Fibroblast of lung (primary cell): Measurements from ENCODE around the gene MYO3B. TPM values are rescaled to one million over a fixed set of nuclear protein-coding genes. Genes with fewer than 3 reads are reported as not detected.

ENCODE experiments used
- DNase-seq, 2 donors: peaks; one replicate each; pipeline versions ENCODE4 v3.0.0 to v3.0.0-alpha.2; 2010; ENCODE audit warnings: low read depth in 2 of 2
- H2AFZ ChIP-seq: 2 replicates; pipeline ENCODE4 v1.5.1; 2012; ENCODE audit warnings: low read length, control low read depth, inconsistent platforms
- H3K27ac ChIP-seq: 2 replicates; pipeline ENCODE4 v1.5.1; 2011; ENCODE audit warnings: low read length, control low read depth; ENCODE audit not compliant: insufficient read depth
- H3K27me3 ChIP-seq: 2 replicates; pipeline ENCODE4 v1.5.1; 2011; ENCODE audit warnings: mild to moderate bottlenecking, low read length; ENCODE audit not compliant: control insufficient read depth, insufficient read depth
- H3K36me3 ChIP-seq: 2 replicates; pipeline ENCODE4 v1.5.1; 2011; ENCODE audit warnings: low read length; ENCODE audit not compliant: control insufficient read depth, insufficient read depth
- H3K4me1 ChIP-seq: 2 replicates; pipeline ENCODE4 v1.5.1; 2011; ENCODE audit warnings: low read length; ENCODE audit not compliant: control insufficient read depth, insufficient read depth; ENCODE audit errors: extremely low read depth
- H3K4me2 ChIP-seq: 2 replicates; pipeline ENCODE4 v1.5.1; 2011; ENCODE audit warnings: low read length, control low read depth; ENCODE audit not compliant: insufficient read depth; ENCODE audit errors: extremely low read depth
- H3K4me3 ChIP-seq, 4 experiments: fragments of 200-600 bp in 1 of 4; sonication (generic) in 1 of 4; replicated peaks in 1 of 4; 2 replicates each; pipeline ENCODE4 v1.5.1; 2011 to 2016; ENCODE audit warnings: low read length in 4 of 4, low read depth in 3 of 4, mild to moderate bottlenecking in 3 of 4, control low read depth in 2 of 4, inconsistent platforms in 1 of 4, mixed read lengths in 1 of 4; ENCODE audit not compliant: insufficient read depth in 1 of 4; ENCODE audit errors: control extremely low read depth in 1 of 4
- H3K79me2 ChIP-seq: 2 replicates; pipeline ENCODE4 v1.5.1; 2012; ENCODE audit warnings: mild to moderate bottlenecking, low read length, inconsistent platforms; ENCODE audit not compliant: control insufficient read depth, insufficient read depth
- H3K9ac ChIP-seq: 2 replicates; pipeline ENCODE4 v1.5.1; 2011; ENCODE audit warnings: mild to moderate bottlenecking, low read length, control low read depth; ENCODE audit not compliant: insufficient read depth
- H3K9me3 ChIP-seq: 2 replicates; pipeline ENCODE4 v1.5.1; 2012; ENCODE audit warnings: low read depth, low read length; ENCODE audit not compliant: control insufficient read depth, insufficient read depth
- H4K20me1 ChIP-seq: 2 replicates; pipeline ENCODE4 v1.5.1; 2011; ENCODE audit warnings: low read length; ENCODE audit not compliant: control insufficient read depth, insufficient read depth; ENCODE audit errors: extremely low read depth
- CTCF ChIP-seq, 2 donors: IDR thresholded peaks in 1 of 2; conservative IDR thresholded peaks in 1 of 2; 1 replicate in 1 of 2; 2 replicates in 1 of 2; pipeline ENCODE4 v1.5.1; 2011 to 2012; ENCODE audit warnings: low read length in 2 of 2, control low read depth in 1 of 2, inconsistent platforms in 1 of 2, low read depth in 1 of 2, mild to moderate bottlenecking in 1 of 2
- EZH2 ChIP-seq: IDR thresholded peaks from 2 replicates; pipeline ENCODE4 v1.5.1; 2012; ENCODE audit warnings: low read length, control low read depth, mild to moderate bottlenecking; ENCODE audit errors: missing control alignments
- polyA plus RNA-seq, 2 donors: library from polyadenylated mRNA; depleted of rRNA in 1 of 2; stranded (reverse) in 1 of 2; unstranded in 1 of 2; fragments of >200 nt; gene quantifications; 2 replicates each; pipeline ENCODE4 v1.2.1, GENCODE V29; 2011 to 2012; ENCODE audit warnings: missing spikeins in 1 of 2
- total RNA-seq: library from RNA; depleted of rRNA; stranded (reverse); fragments of >200 nt; gene quantifications from 2 replicates; pipeline ENCODE4 v1.2.1, GENCODE V29; 2014

The MYO3B gene
- total and polyA plus RNA-seq, 2 donors (not counting 1 experiment from before 2014, with no cell fraction given), result 0.06 to 0.50 TPM

DNA sequence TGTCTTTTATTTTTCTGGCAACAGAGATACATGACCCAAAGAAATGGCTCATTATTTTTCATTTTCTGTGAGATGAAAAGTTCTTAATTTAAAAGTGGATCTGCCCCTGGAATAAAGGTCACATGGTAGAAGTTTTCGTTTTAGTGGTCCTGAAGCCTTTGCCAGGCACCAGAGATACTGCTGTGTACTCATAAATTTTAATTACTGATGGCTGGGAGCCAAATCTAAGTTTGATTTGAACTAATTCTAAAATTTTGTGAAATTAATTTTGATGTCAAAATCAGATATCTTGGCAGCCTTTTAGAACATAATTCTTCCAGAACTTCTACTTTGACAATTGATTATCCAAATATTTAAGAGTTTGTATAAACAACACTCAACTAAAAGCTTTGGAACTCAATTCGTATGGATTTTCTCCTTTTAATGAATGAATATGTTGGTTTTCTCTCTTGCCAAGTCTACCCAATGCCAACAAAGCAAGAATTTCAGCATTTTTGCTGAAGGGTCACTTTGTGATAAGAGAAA lies 408.7 kb downstream of the MYO3B start:
- no peaks in the 10 kb centered on the region for H3K27me3 ChIP-seq
- H4K20me1 ChIP-seq, result no peaks in the 10 kb centered on the region
- no peak overlapping the region for H2AFZ ChIP-seq
- H3K4me1 ChIP-seq, result no peaks in the 10 kb centered on the region
- TF ChIP-seq CTCF (conservative IDR thresholded peaks at IDR 0.05 in 1 of 2, IDR thresholded peaks at IDR 0.05 in 1 of 2; ENCODE audit: low read depth in 1 of 2, low read length in 2 of 2) (no peak), EZH2 (no peak)
- no peak overlapping the region for H3K27ac ChIP-seq
- no peaks in the 10 kb centered on the region for H3K79me2 ChIP-seq
- no peak overlapping the region for H3K9ac ChIP-seq
- no peak for DNase-seq
- H3K4me2 ChIP-seq, result no peak overlapping the region
- no peaks in the 10 kb centered on the region for H3K36me3 ChIP-seq
- no peak overlapping the region for H3K4me3 ChIP-seq
- H3K9me3 ChIP-seq, result no peaks in the 10 kb centered on the region

- H3K79me2 ChIP-seq, result no peaks in the 10 kb centered on the region
- H3K4me1 ChIP-seq, result no peaks in the 10 kb centered on the region
- TF ChIP-seq EZH2 (no peak), CTCF (conservative IDR thresholded peaks at IDR 0.05 in 1 of 2, IDR thresholded peaks at IDR 0.05 in 1 of 2; ENCODE audit: low read depth in 1 of 2, low read length in 2 of 2) (no peak)
- no peak overlapping the region for H2AFZ ChIP-seq
- H4K20me1 ChIP-seq, result no peaks in the 10 kb centered on the region
- DNase-seq, result no peak
- H3K36me3 ChIP-seq, result no peaks in the 10 kb centered on the region
- H3K4me2 ChIP-seq, result no peak overlapping the region
- no peak overlapping the region for H3K4me3 ChIP-seq
- H3K9me3 ChIP-seq, result no peaks in the 10 kb centered on the region
- H3K9ac ChIP-seq, result no peak overlapping the region
- no peak overlapping the region for H3K27ac ChIP-seq
- no peaks in the 10 kb centered on the region for H3K27me3 ChIP-seq
Measured at GRCh38 chr2:170587117-170587516, 409.2 kb downstream of the MYO3B start.

DNA sequence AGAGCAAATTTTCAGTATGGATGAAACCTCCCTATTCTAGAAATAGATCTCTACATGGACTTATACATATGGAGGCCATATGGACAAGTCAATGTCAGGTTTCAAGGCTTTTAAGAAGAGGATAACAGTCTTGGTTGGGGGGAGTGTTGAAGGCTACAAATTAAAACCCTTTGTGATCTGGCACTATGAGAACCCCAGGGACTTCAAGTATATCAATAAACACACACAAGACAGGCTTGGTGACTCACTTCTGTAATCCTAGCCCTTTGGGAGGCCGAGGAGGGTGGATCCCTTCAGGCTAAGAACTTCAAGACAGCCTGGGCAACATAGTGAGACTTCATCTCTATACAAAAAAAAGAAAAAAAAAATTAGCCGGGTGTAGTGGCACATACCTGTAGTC lies 410.0 kb downstream of the MYO3B start:
- H3K4me2 ChIP-seq, result no peak overlapping the region
- peak in 1 of 2 donors; percentile 9 for DNase-seq
- no peaks in the 10 kb centered on the region for H3K36me3 ChIP-seq
- H3K9me3 ChIP-seq, result no peaks in the 10 kb centered on the region
- no peak for TF ChIP-seq EZH2
- no peak for TF ChIP-seq CTCF (conservative IDR thresholded peaks at IDR 0.05 in 1 of 2, IDR thresholded peaks at IDR 0.05 in 1 of 2; ENCODE audit: low read depth in 1 of 2, low read length in 2 of 2)
- H3K79me2 ChIP-seq, result no peaks in the 10 kb centered on the region
- H3K27ac ChIP-seq, result no peak overlapping the region
- no peaks in the 10 kb centered on the region for H4K20me1 ChIP-seq
- no peaks in the 10 kb centered on the region for H3K27me3 ChIP-seq
- H2AFZ ChIP-seq, result no peak overlapping the region
- no peaks in the 10 kb centered on the region for H3K4me1 ChIP-seq
- H3K9ac ChIP-seq, result no peak overlapping the region
- H3K4me3 ChIP-seq, result no peak overlapping the region
